ENCODE data around the gene STRN. TPM values are rescaled to one million over a fixed set of nuclear protein-coding genes. Genes with fewer than 3 reads are reported as not detected.

The STRN gene
- total and polyA plus RNA-seq, 9 of the 15 experiments (the other 6 are each of a cell fraction or from before 2014, with no cell fraction given): 1.3 to 31.2 (median 20.0) TPM

- H3K9ac ChIP-seq (ENCODE audit: insufficient read depth in 1 of 2, low read depth in 2 of 2, low read length in 2 of 2): no peak overlapping the region
- H3K79me2 ChIP-seq (ENCODE audit: control insufficient read depth, insufficient read depth, low read length): no peaks in the 10 kb centered on the region
- ChIA-PET POLR2A (no interaction called here), CTCF (ENCODE audit: low intra/inter-chr PET ratio) (no interaction called here)
- H2AFZ ChIP-seq (ENCODE audit: low read depth, low read length): no peak overlapping the region
- no peaks in the 10 kb centered on the region for H3K9me3 ChIP-seq (replicated peaks; ENCODE audit: control insufficient read depth, insufficient read depth, low read depth, low read length)
- H4K20me1 ChIP-seq (replicated peaks; ENCODE audit: control insufficient read depth, insufficient read depth, low read length): no peaks in the 10 kb centered on the region
- DNase-seq (ENCODE audit: extremely low read depth in 1 of 4, low spot score in 3 of 4) (no peak), FAIRE-seq (no peak), ATAC-seq (no peak; the same call in 2 of the 3 replicates)
- H3K27ac ChIP-seq (ENCODE audit: extremely low read depth, low read depth, low read length): no peak overlapping the region
- WGBS (ENCODE audit: insufficient coverage, low coverage, missing lambda C conversion rate): 8% methylated on average over 9 of the region's 10 CpGs
- H3K4me3 ChIP-seq: no peak overlapping the region
- peaks cover 9 to 17% of the 10 kb centered on the region in 2 experiments; a peak in 4 of 5 replicates for H3K27me3 ChIP-seq (ENCODE audit: control insufficient read depth in 2 of 2, insufficient read depth in 2 of 2, low read length in 2 of 2)
- intact Hi-C loops (cut with micrococcal nuclease): loop anchor here (2.0 kb wide), 1 partner anchor 21 kb away; no protein-coding TSS in a partner anchor
- H3K36me3 ChIP-seq (ENCODE audit: control insufficient read depth, insufficient read depth, low read length): no peaks in the 10 kb centered on the region
- in situ Hi-C loops (cut with MboI): no loop called here
- TF ChIP-seq JUN (IDR thresholded peaks at IDR 0.05; ENCODE audit: borderline replicate concordance, low read depth, low read length) (no peak), JUN (CRISPR knock-in tag; IDR thresholded peaks at IDR 0.05; ENCODE audit: borderline replicate concordance) (no peak), CHAMP1 (IDR thresholded peaks at IDR 0.05) (no peak), SNIP1 (IDR thresholded peaks at IDR 0.05; ENCODE audit: low read depth) (no peak), HNRNPUL1 (IDR thresholded peaks at IDR 0.05; ENCODE audit: low read length) (no peak), EHMT2 (IDR thresholded peaks at IDR 0.05) (no peak), ELK3 (CRISPR knock-in tag; IDR thresholded peaks at IDR 0.05) (no peak), SREBF1 (IDR thresholded peaks at IDR 0.05; ENCODE audit: borderline replicate concordance, low read depth, low read length) (no peak), POLR2B (IDR thresholded peaks at IDR 0.05; ENCODE audit: low read depth, partially characterized antibody) (no peak), MAZ (CRISPR knock-in tag; conservative IDR thresholded peaks at IDR 0.05 in 1 of 2, IDR thresholded peaks at IDR 0.05 in 1 of 2) (no peak)
- no TSS peak for BruUV-seq (replicated peaks)
- no peak overlapping the region for H3K4me2 ChIP-seq (ENCODE audit: insufficient read depth, low read length)
- no peaks in the 10 kb centered on the region for H3K4me1 ChIP-seq (replicated peaks in 1 of 2; ENCODE audit: control insufficient read depth in 2 of 2, insufficient read depth in 2 of 2, low read length in 2 of 2)
- H3K9me1 ChIP-seq (ENCODE audit: control insufficient read depth, insufficient read depth, low read length): no peaks in the 10 kb centered on the region
Measured at GRCh38 chr2:36823862-36824261, 142.5 kb downstream of the STRN start.

Measured in K562 (cell line).